NCI-H2196 (cell line): ENCODE data around the gene DHRS7C.

Experiments used
- DNase-seq: peaks from one replicate; lab custom pipeline; 2025; ENCODE audit not compliant: unreplicated experiment; lab: John Stamatoyannopoulos, UW

The DHRS7C gene, protein sequence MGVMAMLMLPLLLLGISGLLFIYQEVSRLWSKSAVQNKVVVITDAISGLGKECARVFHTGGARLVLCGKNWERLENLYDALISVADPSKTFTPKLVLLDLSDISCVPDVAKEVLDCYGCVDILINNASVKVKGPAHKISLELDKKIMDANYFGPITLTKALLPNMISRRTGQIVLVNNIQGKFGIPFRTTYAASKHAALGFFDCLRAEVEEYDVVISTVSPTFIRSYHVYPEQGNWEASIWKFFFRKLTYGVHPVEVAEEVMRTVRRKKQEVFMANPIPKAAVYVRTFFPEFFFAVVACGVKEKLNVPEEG

DNA sequence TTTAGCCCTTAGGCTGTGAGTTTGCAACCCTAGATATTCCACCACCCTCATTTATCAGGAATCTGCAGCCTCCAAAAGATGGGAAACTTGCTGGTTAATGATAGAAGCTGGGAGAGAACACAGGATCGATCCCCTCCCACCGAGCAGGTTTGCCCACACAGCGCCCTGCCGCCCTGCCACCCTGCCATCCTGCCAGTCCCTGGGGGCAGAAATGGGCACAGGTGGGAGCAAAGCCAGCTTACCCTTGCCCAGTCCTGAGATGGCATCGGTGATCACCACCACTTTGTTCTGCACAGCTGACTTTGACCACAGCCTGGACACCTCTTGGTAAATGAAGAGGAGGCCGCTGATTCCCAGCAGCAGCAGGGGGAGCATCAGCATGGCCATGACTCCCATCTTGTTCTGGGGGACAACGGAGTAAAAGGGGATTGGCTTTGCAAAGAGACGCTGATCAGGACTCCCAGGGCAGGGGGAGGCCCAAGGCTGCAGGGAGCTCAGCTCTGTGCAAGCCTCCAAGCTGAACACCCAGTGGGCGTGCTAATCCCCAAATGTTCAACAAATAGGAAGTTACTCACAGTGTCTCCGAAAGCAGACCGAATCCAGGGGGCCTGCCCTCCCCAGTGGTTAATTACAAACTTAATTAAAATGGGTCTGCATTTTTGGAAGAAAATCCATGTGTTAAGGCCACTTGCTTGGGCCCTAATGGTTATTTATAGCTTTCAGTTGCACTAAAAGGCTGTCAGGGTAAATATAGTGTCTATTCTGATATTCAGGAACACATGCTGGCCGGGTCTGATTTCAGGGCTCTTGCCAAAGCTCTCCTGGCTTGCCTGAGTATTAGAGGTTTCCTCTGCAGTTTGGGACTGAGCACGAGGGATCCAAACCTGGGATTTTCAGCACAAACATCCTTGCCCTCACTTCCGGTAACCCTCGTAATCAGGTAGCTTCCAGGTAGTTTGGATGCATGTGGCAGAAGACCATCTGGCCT lies at the start of gene DHRS7C:
DHRS7C (minus strand) TSS at position 704 of the 988 bp plus-strand sequence; CDS start at position 396, 308 bp downstream.
- DNase-seq, result no peak

DNA sequence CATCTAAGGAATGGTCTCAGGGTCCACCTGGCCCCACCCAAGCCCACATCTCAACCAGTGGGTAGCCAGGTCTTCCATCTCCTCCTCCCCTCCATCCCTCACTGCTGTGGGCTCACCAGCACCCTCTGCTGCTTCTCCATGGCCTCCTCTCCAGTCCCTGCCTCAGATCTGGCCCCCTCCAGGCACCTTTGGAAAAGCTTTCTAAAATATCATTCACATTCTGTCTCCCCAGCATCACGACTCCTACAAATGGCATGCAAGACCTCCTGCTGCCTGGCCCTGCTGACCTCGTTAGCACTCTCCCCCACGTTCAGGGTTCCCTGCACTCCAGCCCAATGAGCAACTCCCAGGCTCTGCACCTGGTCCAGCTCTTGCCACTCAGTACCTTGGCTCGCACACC lies 48.0 kb upstream of the DHRS7C start:
- no peak for DNase-seq

DNA sequence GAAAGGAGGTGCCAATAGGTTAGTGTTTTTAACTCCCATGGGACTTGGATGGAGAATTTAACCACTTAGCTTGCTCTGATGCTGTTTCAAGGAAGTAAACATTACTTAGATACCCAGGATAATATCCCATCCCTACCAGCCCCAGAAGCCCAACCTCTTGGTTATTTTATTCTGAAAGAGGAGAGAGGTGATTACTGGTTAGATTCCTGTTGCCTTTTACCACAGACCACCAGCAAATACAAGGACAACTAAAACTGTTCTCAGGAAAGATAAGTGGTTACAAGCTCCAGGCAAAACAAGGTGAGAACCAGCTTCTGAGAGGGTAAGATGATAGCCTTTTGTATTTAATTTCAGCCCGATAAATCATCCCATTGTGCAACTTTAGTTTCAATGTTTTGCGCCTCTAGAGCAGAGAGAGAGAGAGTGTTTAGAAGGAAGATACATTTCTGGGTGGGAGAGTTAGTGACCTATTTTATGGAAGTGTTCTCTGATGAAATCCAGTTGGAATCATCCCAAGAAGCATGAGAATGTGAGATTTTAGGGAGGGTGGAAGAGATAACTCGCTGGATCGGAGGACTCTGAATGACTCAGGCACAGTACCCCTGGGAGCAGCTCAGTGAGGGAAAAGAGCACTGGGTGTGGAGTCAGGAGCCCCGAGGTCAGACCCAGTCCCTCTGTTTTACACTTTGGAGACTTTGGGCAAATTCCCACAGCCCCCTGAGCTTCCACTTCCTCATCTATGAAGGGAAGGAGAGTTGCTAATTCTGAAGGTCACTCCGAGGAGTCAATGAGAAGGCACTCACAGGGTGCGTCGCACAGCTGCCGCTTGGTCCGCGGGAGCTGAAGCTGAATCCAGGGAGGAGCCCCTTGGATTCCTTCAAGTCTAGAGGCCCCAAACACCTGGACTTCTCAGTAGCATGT lies 46.4 kb upstream of the DHRS7C start:
- no peak for DNase-seq

DNA sequence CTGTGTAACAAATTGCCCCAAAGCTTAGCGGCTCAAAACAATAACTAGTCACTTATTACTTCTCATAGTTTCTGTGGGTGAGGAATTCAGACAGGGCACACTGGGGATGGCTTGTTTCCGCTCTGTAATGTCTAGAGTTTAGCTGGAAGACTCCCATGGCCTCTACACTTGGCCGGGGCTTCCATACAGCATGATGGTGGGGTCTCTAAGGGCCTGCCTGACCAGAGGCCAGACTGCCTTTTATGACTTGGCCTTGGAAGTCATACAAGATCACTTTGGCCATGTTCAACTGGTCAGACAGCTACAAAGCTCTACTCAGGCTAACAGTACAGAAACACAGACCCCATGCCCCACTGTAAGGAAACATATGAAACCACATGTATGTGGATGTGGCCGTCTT lies 42.5 kb upstream of the DHRS7C start:
- no peak for DNase-seq

DNA sequence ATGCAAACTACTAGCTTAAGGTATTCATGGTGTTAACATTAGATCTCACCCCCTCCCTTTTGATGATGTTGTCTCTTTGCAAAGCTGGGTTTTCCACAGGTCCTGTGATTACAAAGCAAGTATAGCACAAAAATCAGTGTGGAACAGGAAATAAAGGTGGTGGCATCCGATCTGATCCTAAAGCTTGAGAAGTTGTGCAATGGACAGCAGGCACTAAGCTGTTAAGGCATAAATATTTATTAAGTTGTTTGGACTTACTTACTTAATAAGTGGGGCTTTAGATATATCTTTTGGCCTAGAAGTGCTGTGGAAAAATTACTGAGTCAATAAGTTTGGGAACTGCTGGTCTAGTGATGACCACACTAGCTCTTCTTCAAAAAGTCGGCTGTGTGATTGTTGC lies 39.3 kb upstream of the DHRS7C start:
- DNase-seq, result no peak

DNA sequence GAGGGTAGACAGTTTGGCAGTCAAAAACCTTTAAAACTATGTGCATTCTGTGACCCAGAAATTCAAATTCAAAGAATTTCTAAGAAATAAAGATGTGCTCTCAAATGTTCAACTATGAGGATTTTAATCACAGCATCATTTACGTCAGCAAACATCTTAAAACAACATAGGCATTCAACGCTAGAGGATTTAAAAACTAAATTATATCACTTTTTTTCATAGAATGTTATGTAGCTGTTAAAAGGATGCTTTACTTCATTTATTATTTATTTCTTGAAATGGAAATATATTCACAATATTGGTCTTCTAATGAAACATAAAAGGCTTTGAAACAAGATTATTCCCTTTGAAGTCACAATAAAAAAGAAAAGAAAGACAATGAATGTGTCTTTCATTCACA lies 38.0 kb upstream of the DHRS7C start:
- DNase-seq, result no peak

DNA sequence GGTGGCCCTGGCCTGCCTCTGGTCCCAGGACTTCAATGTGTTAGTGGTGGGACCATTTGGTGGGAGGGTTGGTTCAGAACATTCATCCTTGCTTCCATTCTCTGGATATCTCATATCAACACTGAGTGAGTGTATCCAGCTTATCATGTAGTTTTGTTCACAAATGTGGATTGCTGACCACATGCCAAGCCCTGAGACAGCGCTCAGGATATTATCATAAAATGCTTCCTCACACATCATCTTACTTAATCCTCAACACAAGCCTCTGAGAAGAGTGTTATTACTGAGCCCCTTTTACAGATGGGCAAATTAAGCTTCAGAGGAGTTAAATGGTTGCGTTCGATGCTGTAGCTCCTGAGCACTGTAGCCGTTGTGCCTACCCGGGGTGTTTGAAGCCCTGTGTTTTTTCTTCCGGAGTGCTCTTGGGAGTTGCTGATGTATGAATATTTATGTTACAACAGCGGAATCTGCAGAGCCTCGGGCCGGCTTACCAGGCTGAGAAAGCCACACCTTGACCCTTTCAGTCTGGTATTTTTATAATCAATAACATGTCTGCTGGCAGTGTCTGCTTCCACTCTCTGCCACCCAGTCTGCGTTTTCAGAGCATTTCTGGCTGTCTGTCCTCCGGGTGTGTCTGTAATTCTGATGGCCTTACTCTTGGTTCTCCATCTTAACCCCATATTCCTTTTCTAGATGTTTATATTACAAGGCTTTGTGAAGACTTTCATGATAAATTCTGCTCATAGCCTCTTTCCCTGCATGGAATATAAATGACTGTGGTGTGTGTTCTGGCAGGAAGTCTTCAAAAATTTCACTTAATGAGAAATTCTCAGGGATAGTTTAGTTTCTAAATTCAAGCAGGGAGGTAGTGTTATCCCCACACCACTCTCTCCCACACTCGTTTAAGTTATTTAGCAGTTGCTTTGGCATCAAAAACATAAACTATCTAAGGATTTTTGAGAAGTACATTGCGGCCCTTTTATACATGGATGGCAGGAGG lies 37.2 kb upstream of the DHRS7C start:
- DNase-seq, result no peak

DNA sequence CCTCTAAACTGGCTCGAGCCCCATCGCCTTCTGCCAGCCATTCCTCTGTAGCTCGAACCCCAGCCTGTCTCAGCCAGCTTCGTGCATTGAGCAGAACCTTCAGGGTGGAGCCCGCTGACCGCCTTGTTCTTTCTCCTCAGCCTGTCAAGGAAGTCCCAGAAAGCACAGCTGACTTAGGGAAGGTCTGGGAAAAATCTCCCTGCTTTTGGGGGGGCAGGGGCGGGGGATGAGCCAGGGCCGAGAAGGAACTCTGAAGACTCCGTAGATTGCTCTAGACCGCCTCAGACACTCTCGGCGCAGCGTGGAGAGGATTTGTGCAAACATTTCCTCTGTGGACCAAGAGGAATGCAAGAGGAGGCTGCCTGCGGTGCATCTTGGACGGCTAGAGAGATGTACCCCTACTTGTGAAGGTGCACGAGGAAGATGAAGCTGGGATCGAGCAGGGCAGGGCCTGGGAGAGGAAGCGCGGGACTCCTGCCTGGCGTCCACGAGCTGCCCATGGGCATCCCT lies 34.3 kb upstream of the DHRS7C start, which contains the start of gene GLP2R:
GLP2R (plus strand) TSS at position 284 of the 510 bp plus-strand sequence; CDS start at position 424, 140 bp downstream.
- DNase-seq, result no peak

DNA sequence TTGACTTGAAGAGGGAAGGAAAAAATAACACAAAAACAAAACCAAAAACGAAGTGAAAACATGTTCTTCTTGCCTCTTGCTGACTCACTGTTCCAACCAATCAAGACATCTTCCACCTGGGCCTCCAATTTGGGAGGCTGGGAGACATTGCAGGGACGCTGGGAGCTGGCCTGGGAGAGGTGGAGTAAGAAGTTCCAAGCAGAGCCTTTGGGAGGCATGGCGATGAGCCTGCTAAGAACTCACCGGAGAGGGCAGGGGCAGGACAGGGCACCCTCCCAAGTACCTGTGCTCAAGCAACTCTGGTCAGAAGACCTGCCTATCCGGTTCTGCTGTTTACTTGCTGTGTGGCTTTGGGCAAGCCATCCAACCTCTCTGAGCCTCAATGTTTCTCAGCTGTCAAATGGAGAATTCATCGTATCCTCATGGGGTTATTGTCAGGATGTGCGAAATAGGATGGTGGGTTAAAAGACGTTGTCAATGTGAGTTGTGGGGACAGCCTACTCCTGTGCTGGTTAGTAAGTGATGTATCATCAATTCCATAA lies 33.5 kb upstream of the DHRS7C start:
- no peak for DNase-seq

DNA sequence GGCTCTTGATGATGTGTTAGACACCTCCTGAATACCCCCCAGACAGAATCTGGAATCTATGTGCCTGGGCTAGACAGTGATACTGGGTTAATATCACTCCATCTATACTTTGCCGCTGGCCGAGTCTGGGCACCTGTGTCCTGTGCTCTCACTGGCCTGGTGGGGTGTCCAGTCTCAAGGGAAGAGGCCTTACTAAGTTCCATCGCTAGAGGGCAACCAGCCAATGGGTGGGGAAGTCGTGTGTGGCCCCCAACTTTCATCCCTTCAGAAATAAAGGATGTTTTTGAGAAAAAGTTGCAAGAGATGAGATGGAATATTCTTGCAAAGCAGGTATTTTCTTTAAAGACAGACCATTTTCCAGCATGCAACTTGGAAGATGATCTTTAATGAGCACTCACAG lies 32.7 kb upstream of the DHRS7C start:
- no peak for DNase-seq

DNA sequence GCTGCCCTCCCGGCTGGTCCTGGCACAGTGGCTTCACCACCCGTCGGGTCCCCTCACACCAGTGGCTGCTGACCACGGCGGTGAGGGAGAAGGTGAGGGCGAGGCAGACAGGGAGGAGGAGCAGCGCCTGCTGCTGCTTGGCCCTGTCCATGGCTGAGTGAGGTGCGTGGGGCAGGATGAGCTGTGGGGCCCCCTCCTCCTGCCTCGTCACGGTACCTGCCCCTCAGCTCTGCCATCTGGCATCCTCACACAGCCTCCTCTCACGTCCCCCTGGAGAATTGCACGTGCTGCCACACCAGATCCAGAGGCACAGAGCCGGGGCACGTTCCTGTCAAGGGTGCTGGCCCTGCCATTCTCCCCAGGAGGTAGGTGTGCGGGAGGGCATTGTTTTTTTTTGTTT lies 30.5 kb upstream of the DHRS7C start, which contains the start of gene GSG1L2:
GSG1L2 (minus strand) TSS at position 159 of the 400 bp plus-strand sequence; CDS start at position 151, 8 bp downstream.
- DNase-seq, result no peak

DNA sequence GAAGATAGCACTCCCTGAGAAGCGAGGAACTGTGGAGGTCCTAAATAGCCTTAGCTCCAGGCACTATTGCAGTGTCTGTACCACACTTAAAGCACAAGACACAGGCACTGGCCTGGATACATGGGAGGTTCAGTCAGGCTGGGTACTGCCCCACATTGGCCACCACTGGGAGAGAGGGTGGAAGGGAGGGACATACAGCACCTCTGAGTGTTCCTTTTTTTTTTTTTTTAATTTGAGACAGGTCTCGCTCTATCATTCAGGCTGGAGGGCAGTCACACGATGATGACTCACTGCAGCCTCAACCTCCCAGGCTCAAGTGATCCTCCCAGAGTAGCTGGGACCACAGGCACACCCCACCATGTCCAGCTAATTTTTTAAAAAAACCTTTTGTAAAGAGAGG lies 29.1 kb upstream of the DHRS7C start:
- DNase-seq, result no peak

DNA sequence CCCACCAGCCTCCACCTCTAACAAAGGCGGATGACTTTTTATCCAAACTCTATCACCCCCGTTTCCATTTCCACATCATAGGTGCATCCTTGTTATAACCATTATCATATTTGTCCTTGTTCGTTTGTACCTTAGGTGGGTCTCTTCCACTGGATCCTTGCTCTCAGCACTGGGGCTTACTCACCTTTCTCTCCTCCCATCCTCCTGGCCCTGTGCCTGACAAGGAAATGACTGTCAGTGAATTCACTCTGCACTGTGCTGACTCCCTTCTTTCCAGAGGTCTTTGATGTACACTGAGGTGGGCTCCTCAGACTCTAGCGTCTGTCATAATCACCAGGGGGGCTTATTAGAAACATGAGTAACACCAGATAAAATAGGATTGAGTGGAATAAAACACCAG lies 27.4 kb upstream of the DHRS7C start:
- no peak for DNase-seq

DNA sequence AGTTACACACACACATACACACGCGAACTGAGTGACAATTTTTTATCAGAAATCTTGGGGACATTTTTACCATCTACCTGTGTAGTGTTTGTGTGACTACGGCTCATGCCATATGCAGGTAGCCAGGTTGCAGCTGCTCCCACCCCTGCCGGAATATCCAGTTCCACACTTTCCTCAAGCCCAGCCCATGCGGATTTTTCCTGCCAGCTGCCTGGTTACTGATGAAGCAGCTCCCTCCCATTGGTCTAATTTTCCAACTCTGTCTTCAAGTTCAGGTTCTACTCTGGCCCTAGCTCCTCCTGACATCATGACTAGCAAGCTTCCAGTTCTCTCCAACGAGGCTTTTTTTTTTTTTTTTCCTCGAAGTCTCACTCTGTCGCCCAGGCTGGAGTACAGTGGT lies 25.7 kb upstream of the DHRS7C start:
- DNase-seq, result peak; percentile 18

DNA sequence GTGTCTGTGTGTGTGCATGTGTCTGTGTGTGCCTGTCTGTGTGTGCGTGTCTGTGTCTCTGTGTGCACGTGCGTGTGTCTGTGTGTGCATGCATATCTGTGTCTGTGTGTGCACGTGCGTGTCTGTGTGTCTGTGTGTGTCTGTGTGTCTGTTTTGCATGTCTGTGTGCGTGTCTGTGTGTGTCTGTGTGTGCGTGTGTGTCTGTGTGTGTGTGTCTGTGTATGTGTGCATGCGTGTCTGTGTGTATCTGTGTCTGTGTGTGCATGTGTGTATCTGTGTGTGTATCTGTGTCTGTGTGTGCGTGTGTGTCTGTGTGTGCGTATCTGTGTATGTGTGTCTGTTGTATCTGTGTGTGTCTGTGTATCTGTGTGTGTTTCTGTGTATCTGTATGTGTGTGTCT lies 25.1 kb upstream of the DHRS7C start:
- DNase-seq, result no peak

DNA sequence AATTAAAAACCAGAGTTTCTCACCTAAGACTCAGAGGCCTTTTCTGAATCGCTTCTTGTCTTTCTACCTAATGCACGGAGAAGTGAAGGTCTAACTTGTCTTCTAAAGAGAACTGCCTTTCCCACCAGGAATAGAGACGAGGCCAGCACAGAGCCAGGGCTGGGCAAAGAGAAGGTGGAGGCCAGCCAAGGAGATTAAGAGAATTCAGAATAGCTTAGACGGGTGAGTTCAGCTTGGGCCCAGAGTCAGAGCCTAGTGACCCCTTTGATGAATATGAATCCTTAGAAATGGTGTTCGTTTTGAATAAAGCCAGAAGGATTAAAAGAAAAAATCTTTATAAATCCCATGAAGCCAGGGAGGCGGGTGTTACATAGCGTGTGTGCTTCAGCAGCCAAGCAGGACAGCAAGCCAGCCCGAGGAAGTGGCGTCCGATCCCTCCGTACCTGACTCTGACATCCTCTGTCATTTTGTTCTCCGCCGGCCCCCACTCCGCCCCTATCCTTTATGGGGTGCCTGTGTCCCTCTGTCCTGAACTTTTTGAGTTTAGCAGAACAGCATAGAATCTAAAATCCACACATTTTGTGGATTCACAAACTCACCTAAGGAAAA lies 23.0 kb upstream of the DHRS7C start:
- DNase-seq, result no peak

DNA sequence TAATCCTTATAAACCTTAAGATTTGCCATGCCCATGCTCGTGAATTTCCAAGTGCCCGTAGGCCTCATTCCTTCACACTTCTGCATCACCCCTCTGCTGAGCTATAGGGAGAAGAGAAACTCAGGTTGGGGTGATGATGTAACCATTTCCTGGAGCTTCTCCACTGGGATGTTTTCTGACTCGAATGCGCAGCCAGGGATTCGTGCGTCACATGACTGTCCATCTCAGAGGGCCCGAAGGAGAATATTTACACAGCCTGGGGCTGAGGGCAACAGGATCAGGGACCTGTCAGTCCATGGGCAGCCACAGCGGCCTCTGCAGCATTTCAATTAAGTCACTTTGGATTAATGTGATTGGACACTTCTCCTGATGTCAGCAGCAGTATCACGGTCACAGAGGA lies 21.8 kb upstream of the DHRS7C start:
- no peak for DNase-seq

DNA sequence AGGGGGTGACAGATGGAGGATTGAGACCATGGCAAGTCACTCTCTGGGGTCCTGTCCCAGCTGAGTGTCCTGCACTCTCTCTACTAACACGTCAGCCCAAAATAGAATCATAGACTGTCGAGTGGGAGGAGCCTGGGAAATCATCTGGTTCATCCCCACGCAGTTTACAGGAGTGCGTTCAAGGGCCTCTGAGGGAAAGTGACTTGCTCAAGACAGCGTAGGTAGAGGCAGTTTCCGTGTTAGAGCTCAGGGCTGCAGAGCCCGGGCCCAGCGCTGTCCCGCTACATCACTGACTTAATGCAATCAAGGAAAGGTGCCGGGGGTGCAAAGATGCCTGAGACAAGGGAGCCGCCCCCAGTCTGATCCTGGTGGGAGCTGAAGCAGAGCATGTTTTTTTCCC lies 20.1 kb upstream of the DHRS7C start:
- no peak for DNase-seq

DNA sequence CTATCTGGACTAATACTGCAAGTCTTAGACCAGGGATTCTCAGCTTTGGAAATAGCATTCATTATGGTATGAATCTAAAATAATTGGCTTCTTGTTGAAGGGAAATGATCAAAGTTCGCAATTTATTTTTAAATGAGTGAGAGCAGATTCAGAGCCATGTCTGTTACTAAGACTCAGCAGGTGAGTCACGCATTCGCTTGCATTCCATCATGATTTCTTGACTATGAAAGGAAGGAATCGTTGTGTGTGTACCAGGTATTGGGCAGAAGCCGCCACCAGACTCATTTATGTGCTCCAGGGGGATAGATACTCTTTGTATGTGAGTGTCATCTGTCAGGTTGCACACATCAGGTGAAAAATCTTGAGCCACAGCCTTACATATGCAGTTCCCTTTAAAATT lies 19.7 kb upstream of the DHRS7C start:
- no peak for DNase-seq
